ENCODE results near the gene PDGFRB. TPM values are rescaled to one million over a fixed set of nuclear protein-coding genes. Genes with fewer than 3 reads are reported as not detected.

PDGFRB gene
- total RNA-seq, 1 experiment from 2014 or later, result 0.66 TPM

DNA sequence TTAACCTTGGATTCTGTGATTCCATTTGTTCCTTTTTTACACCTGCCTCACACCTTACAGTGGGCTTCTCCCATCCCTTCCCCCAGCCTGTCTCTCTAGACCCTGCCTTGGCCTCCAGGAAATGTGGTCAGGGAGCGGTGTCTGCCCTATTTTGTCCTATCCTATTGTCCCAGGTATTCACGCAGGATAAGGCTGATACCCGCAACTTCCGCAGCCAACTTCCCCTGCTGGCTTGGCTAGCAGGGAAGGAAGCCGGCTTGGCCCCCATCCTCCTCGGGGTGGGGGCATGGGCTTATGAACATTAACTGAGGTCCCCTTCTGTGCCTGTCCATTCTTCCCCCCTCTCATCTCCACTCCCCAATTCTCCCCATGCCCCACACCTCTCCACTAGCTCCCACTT lies 72.8 kb downstream of the PDGFRB start:
- Histone ChIP-seq H3K27me3 (ENCODE audit: low read length) (peaks cover 27% of the 10 kb centered on the region), H4K20me1 (ENCODE audit: low read length) (no peaks in the 10 kb centered on the region), H3K4me1 (ENCODE audit: insufficient read depth, low read length) (no peaks in the 10 kb centered on the region; the same call in 1 of the 2 replicates), H3K4me3 (ENCODE audit: low read length) (no peak overlapping the region), H3K9me2 (replicated peaks; ENCODE audit: low read length) (no peaks in the 10 kb centered on the region), H3K36me3 (ENCODE audit: low read depth, low read length) (no peaks in the 10 kb centered on the region), H2AFZ (ENCODE audit: low read length) (no peak overlapping the region), H3K79me2 (ENCODE audit: low read length) (no peaks in the 10 kb centered on the region), H3K9me3 (ENCODE audit: low read length) (no peaks in the 10 kb centered on the region), H3K9ac (ENCODE audit: low read length) (no peak overlapping the region), H3F3A (ENCODE audit: low read length, unreplicated experiment) (no peaks in the 10 kb centered on the region), H3K27ac (ENCODE audit: low read length) (no peak overlapping the region), H3K4me2 (ENCODE audit: low read length) (no peak overlapping the region)
- DNase-seq (no peak), ATAC-seq (no peak)
- intact Hi-C loops (cut with micrococcal nuclease), result no loop called here
- POLR2A ChIA-PET (ENCODE audit: unreplicated experiment), result no interaction called here
- TF ChIP-seq, protein P1, sequence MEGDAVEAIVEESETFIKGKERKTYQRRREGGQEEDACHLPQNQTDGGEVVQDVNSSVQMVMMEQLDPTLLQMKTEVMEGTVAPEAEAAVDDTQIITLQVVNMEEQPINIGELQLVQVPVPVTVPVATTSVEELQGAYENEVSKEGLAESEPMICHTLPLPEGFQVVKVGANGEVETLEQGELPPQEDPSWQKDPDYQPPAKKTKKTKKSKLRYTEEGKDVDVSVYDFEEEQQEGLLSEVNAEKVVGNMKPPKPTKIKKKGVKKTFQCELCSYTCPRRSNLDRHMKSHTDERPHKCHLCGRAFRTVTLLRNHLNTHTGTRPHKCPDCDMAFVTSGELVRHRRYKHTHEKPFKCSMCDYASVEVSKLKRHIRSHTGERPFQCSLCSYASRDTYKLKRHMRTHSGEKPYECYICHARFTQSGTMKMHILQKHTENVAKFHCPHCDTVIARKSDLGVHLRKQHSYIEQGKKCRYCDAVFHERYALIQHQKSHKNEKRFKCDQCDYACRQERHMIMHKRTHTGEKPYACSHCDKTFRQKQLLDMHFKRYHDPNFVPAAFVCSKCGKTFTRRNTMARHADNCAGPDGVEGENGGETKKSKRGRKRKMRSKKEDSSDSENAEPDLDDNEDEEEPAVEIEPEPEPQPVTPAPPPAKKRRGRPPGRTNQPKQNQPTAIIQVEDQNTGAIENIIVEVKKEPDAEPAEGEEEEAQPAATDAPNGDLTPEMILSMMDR (conservative IDR thresholded peaks at IDR 0.05; ENCODE audit: low read depth, low read length), result no peak
- TF ChIP-seq EZH2 (IDR thresholded peaks at IDR 0.05; ENCODE audit: low read length, unreplicated experiment) (no peak), EZH2phosphoT487 (IDR thresholded peaks at IDR 0.05; ENCODE audit: borderline replicate concordance, low read length) (no peak)
- CTCF ChIA-PET, result no interaction called here
- BruUV-seq (replicated peaks), result no TSS peak

DNA sequence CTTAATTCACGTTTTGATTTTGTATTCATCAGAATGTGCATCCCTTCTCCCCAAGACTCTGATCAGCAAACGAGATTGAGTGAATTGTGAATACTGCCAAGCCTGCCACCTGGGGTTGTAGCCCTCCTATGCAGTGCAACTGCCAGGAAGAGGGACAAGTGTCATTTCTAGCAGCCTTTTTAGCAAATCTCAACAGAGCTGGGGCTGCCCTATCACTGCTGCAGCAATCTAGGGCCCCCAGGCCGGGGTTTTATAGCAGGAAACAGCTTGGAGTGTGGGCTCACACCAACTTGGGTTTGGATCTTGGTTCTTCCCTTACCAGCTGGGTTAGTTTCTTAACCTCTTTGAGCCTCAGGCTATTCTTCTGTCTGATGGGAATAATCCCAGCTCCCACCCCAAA lies 73.3 kb downstream of the PDGFRB start:
- Histone ChIP-seq H2AFZ (ENCODE audit: low read length) (no peak overlapping the region), H3K36me3 (ENCODE audit: low read depth, low read length) (no peaks in the 10 kb centered on the region), H3K9me2 (replicated peaks; ENCODE audit: low read length) (no peaks in the 10 kb centered on the region), H3K4me3 (ENCODE audit: low read length) (no peak overlapping the region), H3K9ac (ENCODE audit: low read length) (no peak overlapping the region), H3K27me3 (ENCODE audit: low read length) (peaks cover 24% of the 10 kb centered on the region), H3K4me1 (ENCODE audit: insufficient read depth, low read length) (no peaks in the 10 kb centered on the region; the same call in 1 of the 2 replicates), H3K4me2 (ENCODE audit: low read length) (no peak overlapping the region), H4K20me1 (ENCODE audit: low read length) (no peaks in the 10 kb centered on the region), H3K79me2 (ENCODE audit: low read length) (no peaks in the 10 kb centered on the region), H3K9me3 (ENCODE audit: low read length) (no peaks in the 10 kb centered on the region), H3K27ac (ENCODE audit: low read length) (no peak overlapping the region), H3F3A (ENCODE audit: low read length, unreplicated experiment) (no peaks in the 10 kb centered on the region)
- no peak for ATAC-seq
- TF ChIP-seq EZH2phosphoT487 (IDR thresholded peaks at IDR 0.05; ENCODE audit: borderline replicate concordance, low read length), result no peak
- TF ChIP-seq, protein P1 (conservative IDR thresholded peaks at IDR 0.05; ENCODE audit: low read depth, low read length), result no peak
- no peak for TF ChIP-seq EZH2 (IDR thresholded peaks at IDR 0.05; ENCODE audit: low read length, unreplicated experiment)
- BruUV-seq (replicated peaks), result no TSS peak
- DNase-seq, result no peak
- POLR2A ChIA-PET (ENCODE audit: unreplicated experiment), result no interaction called here
- CTCF ChIA-PET, result no interaction called here
- intact Hi-C loops (cut with micrococcal nuclease), result no loop called here

DNA sequence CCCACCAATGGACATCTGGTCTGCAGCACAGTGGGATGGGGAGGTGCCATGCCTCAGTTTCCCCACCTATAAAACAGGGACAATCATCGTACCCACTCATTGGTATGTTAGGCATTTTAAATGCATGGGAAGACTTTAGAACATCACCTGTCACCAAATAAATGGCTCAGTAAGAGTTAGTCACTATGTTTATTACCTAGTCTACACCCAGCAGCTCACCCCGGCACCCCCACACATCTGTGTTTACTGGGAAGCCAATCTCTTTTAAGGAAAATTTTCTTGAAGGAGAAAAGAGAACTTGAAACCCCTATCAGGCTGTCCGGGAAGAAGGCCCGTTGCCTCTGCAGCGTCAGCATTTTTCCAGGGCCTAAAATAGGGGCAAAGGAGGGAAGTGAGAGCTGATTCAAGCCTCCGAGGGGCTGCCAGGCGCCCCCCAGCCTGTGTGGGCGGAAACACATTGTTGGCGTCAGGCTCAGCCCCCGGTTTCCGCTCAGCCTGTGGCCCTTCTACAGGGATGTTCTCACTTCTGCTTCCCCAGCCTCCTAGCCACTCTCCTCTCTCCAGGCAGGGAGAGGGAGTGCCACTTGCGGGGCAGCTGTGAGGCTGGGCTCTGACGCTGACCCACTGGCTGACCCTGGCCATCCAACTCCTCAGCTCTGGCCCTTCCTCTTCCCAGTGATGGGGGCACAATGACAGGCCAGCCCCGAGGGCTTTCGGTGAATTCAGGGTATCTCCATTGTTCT lies 73.9 kb downstream of the PDGFRB start:
- Histone ChIP-seq H3K4me1 (ENCODE audit: insufficient read depth, low read length) (no peaks in the 10 kb centered on the region; the same call in 1 of the 2 replicates), H3K27ac (ENCODE audit: low read length) (no peak overlapping the region), H3K9me2 (replicated peaks; ENCODE audit: low read length) (no peaks in the 10 kb centered on the region), H3F3A (ENCODE audit: low read length, unreplicated experiment) (no peaks in the 10 kb centered on the region), H3K4me3 (ENCODE audit: low read length) (no peak overlapping the region), H3K9ac (ENCODE audit: low read length) (no peak overlapping the region), H2AFZ (ENCODE audit: low read length) (no peak overlapping the region), H3K4me2 (ENCODE audit: low read length) (no peak overlapping the region), H3K9me3 (ENCODE audit: low read length) (no peaks in the 10 kb centered on the region), H3K27me3 (ENCODE audit: low read length) (peaks cover 24% of the 10 kb centered on the region; the same call in 1 of the 2 replicates), H3K36me3 (ENCODE audit: low read depth, low read length) (no peaks in the 10 kb centered on the region), H4K20me1 (ENCODE audit: low read length) (no peaks in the 10 kb centered on the region), H3K79me2 (ENCODE audit: low read length) (no peaks in the 10 kb centered on the region)
- no TSS peak for BruUV-seq (replicated peaks)
- CTCF ChIA-PET, result interaction anchor here (0.6 kb wide), 1 partner anchor 61 kb away, joined by 3 read pairs; no protein-coding TSS in a partner anchor
- TF ChIP-seq EZH2 (IDR thresholded peaks at IDR 0.05; ENCODE audit: low read length, unreplicated experiment), result no peak
- no peak for TF ChIP-seq EZH2phosphoT487 (IDR thresholded peaks at IDR 0.05; ENCODE audit: borderline replicate concordance, low read length)
- TF ChIP-seq, protein P1 (conservative IDR thresholded peaks at IDR 0.05; ENCODE audit: low read depth, low read length), result no peak
- intact Hi-C loops (cut with micrococcal nuclease), result no loop called here
- POLR2A ChIA-PET (ENCODE audit: unreplicated experiment), result no interaction called here
- DNase-seq, result no peak
- peak; percentile 73 for ATAC-seq
